Mesenchymal stem cell (in vitro differentiated cells and primary cell): ENCODE measurements around the gene MATK.
"Not testable (repeated sequence)": the region's sequence is repeated elsewhere in the genome, so short reads cannot be mapped to it uniquely, and the experiment has no call there.

ENCODE experiments used
- DNase-seq: peaks from one replicate; pipeline ENCODE4 v3.0.0-alpha.2; 2013
- H2AFZ ChIP-seq: one replicate; pipeline ENCODE4 v1.6.1; 2013; ENCODE audit warnings: low read depth, mild to moderate bottlenecking, control low read depth, inconsistent platforms, low read length, moderate library complexity
- H2AK5ac ChIP-seq: 2 replicates; pipeline ENCODE4 v1.6.1; 2013; ENCODE audit warnings: low read length, moderate library complexity, mild to moderate bottlenecking, inconsistent platforms; ENCODE audit not compliant: severe bottlenecking
- H2BK120ac ChIP-seq: one replicate; pipeline ENCODE4 v1.6.1; 2013; ENCODE audit warnings: low read depth, mild to moderate bottlenecking, inconsistent platforms, low read length, moderate library complexity
- H2BK12ac ChIP-seq, 2 experiments: one replicate each; pipeline ENCODE4 v1.6.1; 2013; ENCODE audit warnings: inconsistent platforms in 2 of 2, low read length in 2 of 2, mild to moderate bottlenecking in 2 of 2, moderate library complexity in 2 of 2, control low read depth in 1 of 2
- H2BK15ac ChIP-seq: one replicate; pipeline ENCODE4 v1.6.1; 2013; ENCODE audit warnings: mild to moderate bottlenecking, low read depth, inconsistent platforms; ENCODE audit not compliant: poor library complexity, severe bottlenecking
- H2BK5ac ChIP-seq: 2 replicates; pipeline ENCODE4 v1.6.1; 2013; ENCODE audit warnings: low read depth, mild to moderate bottlenecking, low read length, control low read depth, inconsistent platforms; ENCODE audit not compliant: poor library complexity, severe bottlenecking
- H3K14ac ChIP-seq, 2 experiments: one replicate each; pipeline ENCODE4 v1.6.1; 2013; ENCODE audit warnings: inconsistent platforms in 2 of 2, low read length in 2 of 2, control low read depth in 1 of 2, mild to moderate bottlenecking in 1 of 2, moderate library complexity in 1 of 2
- H3K18ac ChIP-seq, 2 experiments: one replicate each; pipeline ENCODE4 v1.6.1; 2013; ENCODE audit warnings: inconsistent platforms in 2 of 2, low read length in 2 of 2, control low read depth in 1 of 2, low read depth in 1 of 2, mild to moderate bottlenecking in 1 of 2
- H3K23ac ChIP-seq, 2 experiments: one replicate each; pipeline ENCODE4 v1.6.1; 2013; ENCODE audit warnings: inconsistent platforms in 2 of 2, low read length in 2 of 2, mild to moderate bottlenecking in 2 of 2, moderate library complexity in 2 of 2, control low read depth in 1 of 2
- H3K27ac ChIP-seq: 2 replicates; pipeline ENCODE4 v1.5.1; 2013; ENCODE audit warnings: mild to moderate bottlenecking, moderate library complexity, low read length, control low read depth, inconsistent platforms; ENCODE audit not compliant: poor library complexity, severe bottlenecking
- H3K27me3 ChIP-seq, 2 experiments: 2 replicates each; pipeline versions ENCODE4 v1.6.1 to v1.7.0; 2013; ENCODE audit warnings: low read length in 2 of 2, mild to moderate bottlenecking in 2 of 2, moderate library complexity in 2 of 2, control low read depth in 1 of 2, inconsistent platforms in 1 of 2; ENCODE audit not compliant: control insufficient read depth in 1 of 2, insufficient read depth in 1 of 2
- H3K36me3 ChIP-seq, 2 experiments: 2 replicates each; pipeline versions ENCODE4 v1.6.1 to v1.7.0; 2013; ENCODE audit warnings: low read length in 2 of 2, control low read depth in 1 of 2, inconsistent platforms in 1 of 2, low read depth in 1 of 2, mild to moderate bottlenecking in 1 of 2; ENCODE audit not compliant: insufficient read depth in 2 of 2, control insufficient read depth in 1 of 2
- H3K4ac ChIP-seq, 2 experiments: one replicate each; pipeline ENCODE4 v1.6.1; 2013; ENCODE audit warnings: inconsistent platforms in 2 of 2, low read length in 2 of 2, mild to moderate bottlenecking in 2 of 2, moderate library complexity in 2 of 2, control low read depth in 1 of 2, low read depth in 1 of 2
- H3K4me1 ChIP-seq: 2 replicates; pipeline ENCODE4 v1.6.1; 2013; ENCODE audit warnings: low read depth, low read length, control low read depth; ENCODE audit not compliant: control insufficient read depth, insufficient read depth
- H3K4me2 ChIP-seq: 2 replicates; pipeline ENCODE4 v1.6.1; 2013; ENCODE audit warnings: low read length, mild to moderate bottlenecking, inconsistent platforms; ENCODE audit not compliant: poor library complexity, severe bottlenecking
- H3K4me3 ChIP-seq, 2 experiments: 2 replicates each; pipeline versions ENCODE4 v1.5.1 to v1.7.0; 2013; ENCODE audit warnings: low read length in 2 of 2, mild to moderate bottlenecking in 2 of 2, control low read depth in 1 of 2, low read depth in 1 of 2; ENCODE audit not compliant: insufficient read depth in 1 of 2
- H3K79me1 ChIP-seq: replicated peaks from 2 replicates; pipeline ENCODE4 v1.6.1; 2013; ENCODE audit warnings: mild to moderate bottlenecking, control low read depth, low read length, inconsistent platforms; ENCODE audit not compliant: poor library complexity, severe bottlenecking
- H3K9ac ChIP-seq: 2 replicates; pipeline ENCODE4 v1.7.0; 2013; ENCODE audit warnings: mild to moderate bottlenecking, low read length, moderate library complexity
- H3K9me3 ChIP-seq: 2 replicates; pipeline ENCODE4 v1.7.0; 2013; ENCODE audit warnings: mild to moderate bottlenecking, low read length; ENCODE audit not compliant: control insufficient read depth
- H4K8ac ChIP-seq: one replicate; pipeline ENCODE4 v1.6.1; 2013; ENCODE audit warnings: inconsistent platforms, mild to moderate bottlenecking, low read length, moderate library complexity
- H4K91ac ChIP-seq: one replicate; pipeline ENCODE4 v1.6.1; 2013; ENCODE audit warnings: mild to moderate bottlenecking, low read length, inconsistent platforms
- WGBS: methylation state at CpG from one replicate; pipeline ENCODE4 v1.1.7; 2013; ENCODE audit warnings: mixed read lengths; 5-methylcytosine and 5-hydroxymethylcytosine counted together

MATK gene

DNA sequence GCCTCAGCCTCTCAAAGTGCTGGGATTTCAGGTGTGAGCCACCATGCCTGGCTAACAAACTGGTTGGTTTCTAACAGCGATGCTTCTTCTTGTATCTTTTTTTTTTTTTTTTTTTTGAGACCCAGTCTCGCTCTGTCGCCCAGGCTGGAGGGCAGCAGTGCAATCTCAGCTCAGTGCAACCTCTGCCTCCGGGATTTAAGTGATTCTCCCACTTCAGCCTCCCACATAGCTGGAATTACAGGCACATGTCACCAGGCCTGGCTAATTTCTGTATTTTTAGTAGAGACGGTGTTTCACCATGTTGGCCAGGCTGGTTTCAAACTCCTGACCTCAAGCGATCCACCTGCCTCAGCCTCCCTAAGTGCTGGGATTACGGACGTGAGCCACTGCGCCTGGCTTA lies 30.0 kb upstream of the MATK start:
- H3K4me1 ChIP-seq, H2BK5ac ChIP-seq, H3K23ac ChIP-seq, H2AK5ac ChIP-seq, H4K91ac ChIP-seq, H3K79me1 ChIP-seq, H3K18ac ChIP-seq, H3K9me3 ChIP-seq, DNase-seq, H2BK120ac ChIP-seq, H3K27ac ChIP-seq, H4K8ac ChIP-seq, H3K9ac ChIP-seq, H2BK15ac ChIP-seq, H3K4ac ChIP-seq, H3K14ac ChIP-seq, H2AFZ ChIP-seq, H3K4me3 ChIP-seq, H3K4me2 ChIP-seq, H3K36me3 ChIP-seq, H2BK12ac ChIP-seq: not testable (repeated sequence)
- H3K27me3 ChIP-seq = peaks cover 5 to 43% of the 10 kb centered on the region in 2 experiments
- 89% methylated on average over 9 of the region's 9 CpGs for WGBS

- H3K27ac ChIP-seq = no peak overlapping the region
- WGBS = 81% methylated on average over 4 of the region's 4 CpGs
- no peak overlapping the region for H3K9ac ChIP-seq
- no peak overlapping the region for H2BK120ac ChIP-seq
- H3K27me3 ChIP-seq = peaks cover 5 to 43% of the 10 kb centered on the region in 2 experiments
- H3K36me3 ChIP-seq = no peaks in the 10 kb centered on the region
- no peak overlapping the region for H4K8ac ChIP-seq
- H3K23ac ChIP-seq = no peak overlapping the region
- no peak overlapping the region for H2AFZ ChIP-seq
- H4K91ac ChIP-seq = no peak overlapping the region
- H3K9me3 ChIP-seq = no peaks in the 10 kb centered on the region
- no peaks in the 10 kb centered on the region for H3K4me1 ChIP-seq
- no peak overlapping the region for H3K4ac ChIP-seq
- H3K4me3 ChIP-seq = no peak overlapping the region
- no peak overlapping the region for H3K14ac ChIP-seq
- no peak overlapping the region for H2BK15ac ChIP-seq
- no peaks in the 10 kb centered on the region for H3K79me1 ChIP-seq
- DNase-seq = no peak
- no peak overlapping the region for H2AK5ac ChIP-seq
- no peak overlapping the region for H2BK5ac ChIP-seq
- H3K18ac ChIP-seq = no peak overlapping the region
- H2BK12ac ChIP-seq = no peak overlapping the region
- H3K4me2 ChIP-seq = no peak overlapping the region
These were observed 28.5 kb upstream of the MATK start for GRCh38 chr19:3814648-3815047.

- Histone ChIP-seq H3K36me3 (no peaks in the 10 kb centered on the region), H3K4me1 (no peaks in the 10 kb centered on the region), H4K8ac (no peak overlapping the region), H4K91ac (no peak overlapping the region), H3K79me1 (no peaks in the 10 kb centered on the region), H2BK5ac (no peak overlapping the region), H3K27ac (no peak overlapping the region), H3K27me3 (peaks cover 3 to 43% of the 10 kb centered on the region in 2 experiments), H3K9ac (no peak overlapping the region), H2BK15ac (no peak overlapping the region), H3K18ac (no peak overlapping the region), H2BK12ac (no peak overlapping the region), H3K9me3 (no peaks in the 10 kb centered on the region), H3K4me3 (no peak overlapping the region), H2AK5ac (no peak overlapping the region), H3K23ac (no peak overlapping the region), H3K4ac (no peak overlapping the region), H2AFZ (no peak overlapping the region), H3K14ac (no peak overlapping the region), H2BK120ac (no peak overlapping the region), H3K4me2 (no peak overlapping the region)
- 84% methylated on average over 20 of the region's 22 CpGs for WGBS
- no peak for DNase-seq
These were observed 27.6 kb upstream of the MATK start for GRCh38 chr19:3813473-3814392.

- Histone ChIP-seq H2AK5ac (no peak overlapping the region), H3K14ac (no peak overlapping the region), H3K4me2 (no peak overlapping the region), H3K4ac (no peak overlapping the region), H4K8ac (no peak overlapping the region), H3K23ac (no peak overlapping the region), H2BK120ac (no peak overlapping the region), H3K27me3 (peaks cover 0 to 29% of the 10 kb centered on the region in 2 experiments), H2AFZ (no peak overlapping the region), H3K4me1 (peaks cover 4% of the 10 kb centered on the region), H2BK5ac (no peak overlapping the region), H4K91ac (no peak overlapping the region), H2BK12ac (no peak overlapping the region), H3K18ac (no peak overlapping the region), H2BK15ac (no peak overlapping the region), H3K9ac (no peak overlapping the region), H3K36me3 (peaks cover 0 to 4% of the 10 kb centered on the region in 2 experiments), H3K9me3 (no peaks in the 10 kb centered on the region), H3K4me3 (no peak overlapping the region), H3K79me1 (no peaks in the 10 kb centered on the region), H3K27ac (no peak overlapping the region)
- WGBS = 90% methylated on average over 35 of the region's 38 CpGs
- DNase-seq = no peak
These were observed 24.7 kb upstream of the MATK start for GRCh38 chr19:3810708-3811355.
